CD4-positive, alpha-beta memory T cell (primary cell): Measurements from ENCODE around the gene UBE2S. TPM values are rescaled to one million over a fixed set of nuclear protein-coding genes. Genes with fewer than 3 reads are reported as not detected.

ENCODE experiments used
- CTCF ChIA-PET: fragments of 350-600 bp; sonication (Branson Sonifier 250); formaldehyde crosslinking; loops from one replicate; lab custom pipeline; 2021; ENCODE audit warnings: inconsistent platforms; ENCODE audit not compliant: partially characterized antibody; lab: Charles Lee
- POLR2A ChIA-PET: fragments of 350-600 bp; sonication (Branson Sonifier 250); formaldehyde crosslinking; loops from one replicate; lab custom pipeline; 2021; ENCODE audit not compliant: partially characterized antibody; lab: Charles Lee
- DNase-seq, 5 donors: peaks; one replicate each; pipeline versions ENCODE4 v3.0.0 to v3.0.0-alpha.2; 2020 to 2022; ENCODE audit warnings: mixed read lengths in 1 of 5
- H3K27ac ChIP-seq: one replicate; pipeline ENCODE4 v1.7.0; 2013; ENCODE audit warnings: low read depth, low read length
- H3K27me3 ChIP-seq: 2 replicates; pipeline ENCODE4 v1.7.0; 2013; ENCODE audit warnings: mild to moderate bottlenecking, low read length, moderate library complexity; ENCODE audit not compliant: insufficient read depth
- H3K36me3 ChIP-seq: 2 replicates; pipeline ENCODE4 v1.7.0; 2013; ENCODE audit warnings: mild to moderate bottlenecking, low read length, moderate library complexity; ENCODE audit not compliant: insufficient read depth
- H3K4me1 ChIP-seq: 2 replicates; pipeline ENCODE4 v1.7.0; 2013; ENCODE audit warnings: mild to moderate bottlenecking, low read length, moderate library complexity; ENCODE audit not compliant: insufficient read depth
- H3K4me3 ChIP-seq, 2 donors: one replicate each; pipeline ENCODE4 v1.7.0; 2013; ENCODE audit warnings: low read length in 2 of 2, mild to moderate bottlenecking in 1 of 2
- H3K9me3 ChIP-seq, 2 donors: one replicate each; pipeline ENCODE4 v1.7.0; 2013; ENCODE audit warnings: low read length in 2 of 2, control low read depth in 1 of 2; ENCODE audit not compliant: control insufficient read depth in 1 of 2
- H3K27ac Mint-ChIP-seq, 7 donors: one replicate each; pipeline ENCODE4 v1.8.0; 2020 to 2021; ENCODE audit warnings: mixed read lengths in 7 of 7, mild to moderate bottlenecking in 6 of 7, inconsistent platforms in 3 of 7, moderate library complexity in 3 of 7
- H3K27me3 Mint-ChIP-seq, 2 donors: one replicate each; pipeline ENCODE4 v1.8.0; 2020 to 2021; ENCODE audit warnings: mixed read lengths in 2 of 2
- H3K36me3 Mint-ChIP-seq, 2 donors: one replicate each; pipeline ENCODE4 v1.8.0; 2020 to 2021; ENCODE audit warnings: mixed read lengths in 2 of 2, inconsistent platforms in 1 of 2, mild to moderate bottlenecking in 1 of 2
- H3K4me1 Mint-ChIP-seq, 4 donors: one replicate each; pipeline ENCODE4 v1.8.0; 2020 to 2021; ENCODE audit warnings: mixed read lengths in 4 of 4, mild to moderate bottlenecking in 1 of 4
- H3K4me3 Mint-ChIP-seq, 8 donors: one replicate each; pipeline ENCODE4 v1.8.0; 2020 to 2021; ENCODE audit warnings: mixed read lengths in 8 of 8, mild to moderate bottlenecking in 7 of 8, moderate library complexity in 6 of 8, inconsistent platforms in 3 of 8
- H3K9me3 Mint-ChIP-seq, 8 donors: one replicate each; pipeline ENCODE4 v1.8.0; 2020 to 2021; ENCODE audit warnings: mixed read lengths in 8 of 8, mild to moderate bottlenecking in 5 of 8, inconsistent platforms in 3 of 8, moderate library complexity in 1 of 8
- intact Hi-C: fragments of 100-400 bp; cut with micrococcal nuclease; formaldehyde crosslinking; loops from one replicate; pipeline ENCODE4 v1.15.1; 2023
- polyA plus RNA-seq, 2 donors: library from polyadenylated mRNA; unstranded; fragments of 300-500 nt; fragmentation: Illumina TruSeq; gene quantifications; one replicate each; pipeline ENCODE4 v1.2.3, GENCODE V29; 2021
- total RNA-seq, 2 experiments: library from RNA; stranded (reverse); gene quantifications; one replicate each; pipeline ENCODE4 v1.2.3, GENCODE V29; 2021

Gene UBE2S
- total and polyA plus RNA-seq, 4 experiments from 2014 or later: 18.0 to 25.4 (median 22.9) TPM

DNA sequence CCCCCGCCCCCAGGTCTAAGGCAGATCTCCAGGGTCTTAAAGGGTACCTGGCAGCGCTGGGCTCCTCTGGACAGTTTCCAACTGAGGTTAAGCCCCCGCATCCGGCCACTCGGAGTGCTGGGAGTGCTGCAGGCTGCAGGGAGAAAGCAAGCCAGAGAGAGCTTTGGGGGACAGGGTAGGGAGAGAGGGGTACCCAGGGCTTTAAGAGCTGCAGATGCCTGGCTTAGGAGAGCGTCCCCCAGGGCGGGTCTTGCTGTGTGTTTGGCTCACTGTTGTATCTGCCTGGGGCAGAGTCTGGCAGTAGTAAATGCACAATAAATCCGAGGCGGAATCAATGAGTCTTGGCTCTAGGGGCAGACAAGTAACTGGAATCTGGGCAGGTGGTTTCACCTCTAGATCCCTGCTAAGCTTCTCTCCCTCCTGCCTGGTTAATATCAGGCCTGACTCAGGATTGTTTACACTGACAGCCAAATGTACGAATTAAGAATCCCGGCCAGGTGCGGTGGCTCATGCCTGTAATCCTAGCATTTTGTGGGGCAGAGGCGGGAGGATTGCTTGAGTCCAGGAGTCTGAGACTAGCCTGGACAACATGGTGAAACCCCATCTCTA lies 52.3 kb downstream of the UBE2S start:
- ChIA-PET POLR2A (interaction anchor here (0.9 to 1.1 kb wide), 2 partner anchors 16 to 29 kb away, joined by 3 to 4 read pairs; partner anchors contain the start of genes KMT5C and TMEM238), CTCF (interaction anchor here (0.8 kb wide), 1 partner anchor 63 kb away, joined by 3 read pairs; no protein-coding TSS in a partner anchor)
- no peak overlapping the region for H3K27ac ChIP-seq
- no peak overlapping the region for H3K4me3 ChIP-seq
- Mint-ChIP-seq H3K4me1 (peaks cover 4 to 33% (median 8%) of the 10 kb centered on the region in 4 donors), H3K36me3 (no peaks in the 10 kb centered on the region), H3K27me3 (peaks cover 30 to 47% of the 10 kb centered on the region in 2 donors), H3K9me3 (no peaks in the 10 kb centered on the region), H3K27ac (peak overlapping the region in 1 of 7 donors; percentile 9), H3K4me3 (peak overlapping the region in 6 of 8 donors; percentile 3 to 44 (median 20))
- H3K9me3 ChIP-seq: no peaks in the 10 kb centered on the region
- H3K27me3 ChIP-seq: peaks cover 29% of the 10 kb centered on the region
- intact Hi-C loops: no loop called here
- no peak for DNase-seq
- H3K4me1 ChIP-seq: peaks cover 18% of the 10 kb centered on the region
- no peaks in the 10 kb centered on the region for H3K36me3 ChIP-seq

DNA sequence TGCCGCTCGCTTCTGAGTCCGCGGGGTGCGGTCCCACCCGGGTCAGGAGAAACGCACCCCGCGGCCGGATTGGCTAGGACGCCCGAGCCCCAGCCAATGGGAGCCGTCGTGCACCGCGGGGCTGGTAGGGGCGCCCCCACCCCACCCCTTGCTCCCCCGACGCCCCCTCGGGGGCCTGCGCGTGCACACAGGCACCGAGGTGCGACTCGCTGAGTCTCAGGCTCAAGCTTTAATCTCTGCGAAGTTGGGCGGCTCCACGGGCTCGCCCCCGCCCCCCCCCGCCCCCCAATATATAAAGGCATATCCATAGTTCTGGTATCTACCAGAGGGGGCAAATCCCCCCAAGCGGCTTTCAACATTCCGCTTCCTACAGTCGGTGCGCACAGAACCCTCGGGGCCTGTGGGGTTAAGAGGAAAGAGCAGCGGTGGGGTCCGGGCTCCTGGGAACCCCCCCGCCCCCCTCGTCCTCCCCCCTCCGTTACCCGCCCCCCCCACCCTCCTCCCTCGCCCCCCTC lies 52.8 kb downstream of the UBE2S start, which contains the start of gene COX6B2:
Gene COX6B2, minus strand, starts transcription at position 22 of the 515 bp plus-strand sequence. CDS start 198 bp downstream, outside the sequence.
- peaks cover 18% of the 10 kb centered on the region for H3K4me1 ChIP-seq
- no peaks in the 10 kb centered on the region for H3K36me3 ChIP-seq
- ChIA-PET POLR2A (interaction anchor here (0.9 to 2.9 kb wide), 2 partner anchors 16 to 29 kb away, joined by 4 to 15 read pairs; partner anchors contain the start of genes KMT5C and TMEM238), CTCF (no interaction called here)
- no peak within 1 kb of the TSS for H3K27ac ChIP-seq
- Mint-ChIP-seq H3K9me3 (no peaks in the 10 kb centered on the region), H3K36me3 (no peaks in the 10 kb centered on the region), H3K4me3 (peak within 1 kb of the TSS; percentile 69 to 84 (median 80)), H3K4me1 (peaks cover 4 to 33% (median 8%) of the 10 kb centered on the region in 4 donors), H3K27me3 (peaks cover 30 to 47% of the 10 kb centered on the region in 2 donors), H3K27ac (peak within 1 kb of the TSS in 5 of 7 donors; percentile 48 to 84 (median 57))
- H3K27me3 ChIP-seq: peaks cover 29% of the 10 kb centered on the region
- H3K4me3 ChIP-seq: peak within 1 kb of the TSS in 1 of 2 donors; percentile 52
- intact Hi-C loops: loop anchor here (1.0 kb wide), 1 partner anchor 15 kb away; the partner anchor contains the start of gene KMT5C
- DNase-seq: no peak
- no peaks in the 10 kb centered on the region for H3K9me3 ChIP-seq

DNA sequence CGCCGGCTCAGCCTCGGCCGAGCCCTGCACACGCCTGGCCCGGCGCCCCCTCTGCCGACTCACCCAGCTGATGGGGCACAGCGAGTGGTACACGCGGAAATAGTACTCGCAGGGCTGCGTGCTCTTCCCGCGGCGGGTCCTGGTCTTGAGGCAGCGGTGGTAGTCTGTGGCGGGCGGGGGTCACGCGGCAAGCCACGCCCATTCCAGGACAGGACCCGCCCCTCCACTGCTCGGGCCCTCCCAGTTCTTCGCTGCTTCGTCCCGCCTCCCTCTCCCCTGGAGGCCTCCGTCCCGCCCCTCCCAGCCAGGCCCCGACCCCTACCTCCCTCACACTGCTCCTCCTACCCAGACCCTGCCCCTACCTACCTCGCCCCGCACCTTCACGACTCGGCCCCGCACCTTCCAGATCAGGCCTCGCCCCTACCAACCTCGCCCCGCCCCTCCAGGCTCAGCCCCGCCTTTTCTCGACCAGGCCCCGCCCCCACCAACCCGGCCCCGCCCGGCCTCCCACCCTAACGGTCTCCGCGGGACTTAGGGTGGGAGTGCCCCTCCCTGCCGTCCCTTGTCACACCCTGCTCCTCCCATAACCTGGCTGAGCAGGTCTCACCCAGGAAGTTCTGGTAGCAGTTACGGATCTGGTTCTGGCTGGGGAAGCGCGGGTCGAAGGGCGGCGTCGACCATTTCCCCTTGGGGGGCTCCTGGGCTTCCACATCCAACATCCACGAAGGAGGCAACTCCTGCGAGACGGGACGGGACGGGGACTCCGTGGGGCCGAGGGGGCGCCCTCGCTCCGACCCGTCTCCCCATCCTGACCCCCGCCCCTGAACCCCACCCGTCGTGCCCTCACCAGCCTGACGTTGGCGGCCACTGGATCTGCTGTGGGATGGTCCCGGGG lies 53.5 kb downstream of the UBE2S start:
- ChIA-PET CTCF (no interaction called here), POLR2A (interaction anchor here (0.7 to 2.9 kb wide), 3 partner anchors 15 to 95 kb away, joined by 3 to 15 read pairs (median 4); partner anchors contain the start of genes KMT5C, PPP6R1 and TMEM238)
- peak overlapping the region; percentile 69 to 84 (median 80) for H3K4me3 Mint-ChIP-seq
- Histone ChIP-seq H3K27me3 (peaks cover 29% of the 10 kb centered on the region), H3K4me3 (peak overlapping the region in 1 of 2 donors; percentile 52), H3K4me1 (peaks cover 18% of the 10 kb centered on the region), H3K36me3 (no peaks in the 10 kb centered on the region), H3K27ac (no peak overlapping the region), H3K9me3 (no peaks in the 10 kb centered on the region)
- H3K27ac Mint-ChIP-seq: peak overlapping the region in 5 of 7 donors; percentile 48 to 84 (median 57)
- DNase-seq: peak; percentile 54 to 74 (median 70)
- H3K4me1 Mint-ChIP-seq: peaks cover 4 to 33% (median 8%) of the 10 kb centered on the region in 4 donors
- no peaks in the 10 kb centered on the region for H3K36me3 Mint-ChIP-seq
- intact Hi-C loops: loop anchor here (1.0 kb wide), 1 partner anchor 15 kb away; the partner anchor contains the start of gene KMT5C
- peaks cover 30 to 47% of the 10 kb centered on the region in 2 donors for H3K27me3 Mint-ChIP-seq
- H3K9me3 Mint-ChIP-seq: no peaks in the 10 kb centered on the region

DNA sequence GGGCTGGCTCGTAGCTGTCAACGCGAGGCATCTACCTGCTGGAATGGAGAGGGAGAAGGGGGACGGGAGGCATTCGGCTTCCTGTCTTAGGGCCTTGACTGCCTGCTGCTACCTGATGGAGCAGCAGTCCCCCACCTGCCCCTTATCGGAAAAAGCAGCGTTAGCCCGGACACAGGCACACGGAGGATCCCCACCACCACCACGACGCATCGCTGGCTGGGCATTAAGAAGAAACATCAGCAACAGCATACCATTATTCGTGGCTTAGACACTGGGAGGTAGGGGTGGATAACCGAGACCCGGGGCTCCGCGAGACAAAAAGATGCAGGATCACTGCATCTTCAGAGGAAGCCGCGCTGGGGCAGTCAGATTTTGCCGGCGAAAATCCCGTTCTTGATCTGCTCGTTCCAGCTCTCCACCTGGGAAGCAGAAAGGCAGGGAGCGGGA lies 54.2 kb downstream of the UBE2S start:
- peak overlapping the region in 1 of 2 donors; percentile 52 for H3K4me3 ChIP-seq
- POLR2A ChIA-PET: interaction anchor here (0.7 to 2.9 kb wide), 3 partner anchors 15 to 94 kb away, joined by 3 to 15 read pairs (median 4); partner anchors contain the start of genes KMT5C, PPP6R1 and TMEM238
- DNase-seq: no peak

DNA sequence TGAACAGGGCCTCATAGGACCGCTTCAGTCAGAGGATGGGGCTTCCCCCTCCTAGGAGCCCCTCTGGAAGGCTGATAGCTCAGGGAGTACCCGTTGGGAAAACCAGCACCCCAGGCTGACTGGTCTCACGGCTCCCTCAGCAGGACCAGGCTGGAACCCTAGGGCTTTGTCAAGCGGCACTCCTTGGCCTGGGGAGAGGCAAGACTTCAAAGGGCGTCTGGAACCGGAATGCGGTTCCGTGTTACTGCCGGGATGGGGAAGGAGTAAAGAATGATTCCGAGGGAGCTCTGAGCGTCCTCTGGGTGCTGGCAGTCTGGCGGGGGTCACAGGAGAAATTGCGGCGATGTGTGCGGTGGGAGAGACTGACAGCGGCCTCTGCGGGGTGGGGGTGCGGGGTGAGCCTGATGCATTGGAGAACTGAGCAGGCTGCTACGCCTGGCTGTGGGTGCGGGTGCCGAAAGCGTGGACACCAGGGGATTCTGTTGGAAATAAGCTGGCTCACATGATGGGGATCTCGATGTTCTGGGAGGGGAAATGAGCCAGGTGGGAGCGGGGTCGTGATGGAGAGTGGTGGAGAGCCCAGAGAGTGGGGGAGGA lies 54.9 kb downstream of the UBE2S start:
- POLR2A ChIA-PET: interaction anchor here (2.9 kb wide), 1 partner anchor 14 kb away, joined by 15 read pairs; the partner anchor contains the start of gene KMT5C

More for the DNA sequence above, 54.2 kb downstream of the UBE2S start:
- peak overlapping the region in 5 of 7 donors; percentile 25 to 82 (median 57) for H3K27ac Mint-ChIP-seq
- Histone ChIP-seq H3K27me3 (peaks cover 29% of the 10 kb centered on the region), H3K27ac (no peak overlapping the region), H3K4me1 (peaks cover 18% of the 10 kb centered on the region), H3K36me3 (no peaks in the 10 kb centered on the region), H3K9me3 (no peaks in the 10 kb centered on the region)
- CTCF ChIA-PET: no interaction called here
- no peaks in the 10 kb centered on the region for H3K36me3 Mint-ChIP-seq
- no peaks in the 10 kb centered on the region for H3K9me3 Mint-ChIP-seq
- peak overlapping the region; percentile 66 to 84 (median 75) for H3K4me3 Mint-ChIP-seq
- H3K27me3 Mint-ChIP-seq: peaks cover 30 to 47% of the 10 kb centered on the region in 2 donors
- intact Hi-C loops: no loop called here
- peaks cover 4 to 33% (median 8%) of the 10 kb centered on the region in 4 donors for H3K4me1 Mint-ChIP-seq

DNA sequence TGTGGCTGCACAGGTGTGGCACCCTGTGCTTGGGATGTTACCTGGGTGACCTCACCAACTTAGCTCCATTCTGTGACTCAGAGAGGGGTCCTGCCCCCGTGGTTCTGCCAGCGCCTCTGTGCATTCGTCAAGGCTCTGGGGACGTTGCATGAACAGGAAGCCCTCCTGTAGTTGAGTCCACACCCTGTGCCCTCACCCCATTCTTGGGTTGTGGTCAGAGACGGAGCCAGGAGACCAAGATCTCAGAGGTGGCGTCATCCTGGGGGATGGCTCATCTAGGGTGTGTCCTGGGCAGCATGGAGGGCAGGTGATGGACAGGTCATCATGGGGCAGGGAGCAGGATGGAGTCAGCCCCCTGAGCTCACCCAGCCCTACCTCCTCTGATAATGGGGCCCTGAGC lies 55.5 kb downstream of the UBE2S start:
- DNase-seq: peak in 1 of 5 donors; percentile 25
- Mint-ChIP-seq H3K9me3 (no peaks in the 10 kb centered on the region), H3K27ac (peak overlapping the region in 1 of 7 donors; percentile 38), H3K36me3 (no peaks in the 10 kb centered on the region), H3K4me1 (peaks cover 4 to 33% (median 8%) of the 10 kb centered on the region in 4 donors), H3K4me3 (peak overlapping the region in 1 of 8 donors; percentile 84), H3K27me3 (peaks cover 25 to 41% of the 10 kb centered on the region in 2 donors)
- H3K27me3 ChIP-seq: peaks cover 26% of the 10 kb centered on the region
- no peaks in the 10 kb centered on the region for H3K9me3 ChIP-seq
- peaks cover 18% of the 10 kb centered on the region for H3K4me1 ChIP-seq
- intact Hi-C loops: no loop called here
- CTCF ChIA-PET: interaction anchor here (1.7 kb wide), 1 partner anchor 51 kb away, joined by 5 read pairs; no protein-coding TSS in a partner anchor
- no peak overlapping the region for H3K27ac ChIP-seq
- H3K4me3 ChIP-seq: no peak overlapping the region
- POLR2A ChIA-PET: interaction anchor here (0.9 to 2.9 kb wide), 2 partner anchors 13 to 28 kb away, joined by 3 to 15 read pairs; partner anchors contain the start of gene KMT5C
- H3K36me3 ChIP-seq: no peaks in the 10 kb centered on the region

More for the DNA sequence above, 54.9 kb downstream of the UBE2S start:
- no peaks in the 10 kb centered on the region for H3K9me3 ChIP-seq
- H3K4me3 ChIP-seq: no peak overlapping the region
- Mint-ChIP-seq H3K4me3 (peak overlapping the region in 6 of 8 donors; percentile 19 to 84 (median 57)), H3K9me3 (no peaks in the 10 kb centered on the region), H3K27me3 (peaks cover 30 to 47% of the 10 kb centered on the region in 2 donors), H3K36me3 (no peaks in the 10 kb centered on the region), H3K27ac (peak overlapping the region in 3 of 7 donors; percentile 36 to 46 (median 38)), H3K4me1 (peaks cover 4 to 33% (median 8%) of the 10 kb centered on the region in 4 donors)
- no peak overlapping the region for H3K27ac ChIP-seq
- CTCF ChIA-PET: interaction anchor here (1.7 kb wide), 1 partner anchor 51 kb away, joined by 5 read pairs; no protein-coding TSS in a partner anchor
- peaks cover 29% of the 10 kb centered on the region for H3K27me3 ChIP-seq
- intact Hi-C loops: no loop called here
- no peaks in the 10 kb centered on the region for H3K36me3 ChIP-seq
- peaks cover 18% of the 10 kb centered on the region for H3K4me1 ChIP-seq
- no peak for DNase-seq
